ENCODE results near the gene ENOSF1. TPM values are rescaled to one million over a fixed set of nuclear protein-coding genes. Genes with fewer than 3 reads are reported as not detected.

Gene ENOSF1
- total and polyA plus RNA-seq, 8 donors = 24.0 to 114 (median 70.5) TPM

GRCh38 chr18:659597-659996 is 52.8 kb downstream of the ENOSF1 start:
- TF ChIP-seq EP300 (IDR thresholded peaks at IDR 0.05) = no peak
- TF ChIP-seq POLR2AphosphoS5 (IDR thresholded peaks at IDR 0.05) = no peak
- TF ChIP-seq CTCF (IDR thresholded peaks at IDR 0.05) = no peak
- TF ChIP-seq POLR2A (IDR thresholded peaks at IDR 0.05) = no peak
- Histone ChIP-seq H3K4me1 (peaks cover 15 to 24% (median 19%) of the 10 kb centered on the region in 4 donors), H3K4me3 (no peak overlapping the region), H3K9me3 (no peaks in the 10 kb centered on the region), H3K27me3 (peaks cover 0 to 39% (median 0%) of the 10 kb centered on the region in 3 donors), H3K27ac (no peak overlapping the region), H3K36me3 (no peaks in the 10 kb centered on the region)
- no peak for DNase-seq
- intact Hi-C loops (cut with DNase I; ENCODE audit: low total_unique reads) = no loop called here
- 86 to 94% (median 90%) methylated on average over 5 to 6 of the region's 6 CpGs for WGBS, 5 donors

DNA sequence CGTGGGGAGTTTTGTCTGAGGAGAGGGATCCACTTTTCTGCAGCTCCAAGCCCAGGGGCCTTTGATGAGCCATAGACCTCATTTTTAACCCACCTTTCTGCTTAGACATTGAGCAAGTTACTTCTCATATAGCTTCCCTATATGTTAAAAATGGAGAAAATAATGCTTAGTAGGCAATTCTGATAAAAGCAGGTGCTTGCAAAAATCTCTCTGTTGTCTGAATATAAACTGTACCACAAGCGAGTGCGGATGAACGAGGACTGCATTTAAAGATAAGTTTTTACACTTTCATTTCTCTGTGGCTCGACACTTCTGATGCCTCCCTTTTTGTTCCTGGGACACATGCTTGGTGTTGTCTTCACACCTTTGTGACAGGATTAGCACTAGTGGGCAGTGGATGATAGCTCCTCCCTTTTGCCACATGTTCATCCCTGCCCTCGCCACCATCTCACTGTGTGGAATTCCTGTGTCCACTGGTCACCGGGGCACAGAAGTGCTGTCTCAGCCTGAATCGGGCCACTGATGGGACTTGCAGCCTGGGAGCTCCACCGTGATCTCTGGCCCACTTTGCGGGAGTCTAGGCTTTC is 53.4 kb downstream of the ENOSF1 start:
- 80 to 85% (median 85%) methylated on average over 8 to 10 of the region's 10 CpGs for WGBS, 5 donors

DNA sequence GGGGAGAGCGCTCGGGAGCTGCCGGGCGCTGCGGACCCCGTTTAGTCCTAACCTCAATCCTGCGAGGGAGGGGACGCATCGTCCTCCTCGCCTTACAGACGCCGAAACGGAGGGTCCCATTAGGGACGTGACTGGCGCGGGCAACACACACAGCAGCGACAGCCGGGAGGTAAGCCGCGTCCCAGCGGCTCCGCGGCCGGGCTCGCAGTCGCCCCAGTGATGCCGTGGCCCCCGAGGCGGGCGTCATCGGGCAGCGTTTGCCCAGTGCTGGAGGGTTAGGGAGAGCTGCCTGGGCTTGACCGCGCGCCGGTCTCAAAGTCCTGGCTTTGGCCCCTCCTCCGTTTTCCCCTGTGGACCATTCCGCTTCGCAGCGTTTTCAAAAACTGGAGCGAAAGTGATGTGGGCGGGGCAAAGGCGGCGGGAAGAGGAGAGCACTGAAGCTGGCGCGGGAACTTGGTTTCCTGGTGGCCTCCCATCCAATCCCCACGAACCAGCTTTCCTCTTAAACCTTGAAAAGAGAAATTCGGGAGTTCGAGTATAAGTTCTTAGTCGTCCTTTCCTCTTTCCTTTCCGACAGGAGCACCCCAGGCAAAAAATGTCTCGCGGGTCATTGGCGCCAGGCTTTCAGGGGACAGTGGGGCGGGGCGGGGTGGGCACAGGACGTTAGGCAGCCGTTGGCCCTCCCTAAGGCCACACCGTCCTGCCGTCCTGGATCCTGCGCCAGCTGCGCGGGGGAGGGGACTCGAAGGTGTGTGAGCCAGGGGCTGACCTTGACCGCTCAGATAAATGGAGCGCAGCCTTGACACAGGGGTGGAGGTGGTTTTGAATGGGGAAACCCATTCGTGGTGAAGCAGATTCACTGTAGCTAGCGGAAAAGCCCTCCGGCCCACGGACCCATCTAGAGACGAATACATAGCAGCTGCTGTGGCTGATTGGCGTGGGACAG is 54.2 kb downstream of the ENOSF1 start:
- H3K27me3 ChIP-seq = peaks cover 0 to 43% (median 0%) of the 10 kb centered on the region in 3 donors
- H3K4me3 ChIP-seq = peak overlapping the region; percentile 61 to 98 (median 75)
- TF ChIP-seq POLR2AphosphoS5 (IDR thresholded peaks at IDR 0.05) = peak in 1 of 3 donors; percentile 11
- TF ChIP-seq CTCF (IDR thresholded peaks at IDR 0.05) = no peak
- intact Hi-C loops (cut with DNase I; ENCODE audit: low total_unique reads) = no loop called here
- DNase-seq = peak; percentile 84 to 96
- H3K4me1 ChIP-seq = peaks cover 15 to 24% (median 19%) of the 10 kb centered on the region in 4 donors
- no peaks in the 10 kb centered on the region for H3K36me3 ChIP-seq
- WGBS, 5 donors = 2 to 3% (median 3%) methylated on average over 62 to 72 of the region's 72 CpGs
- H3K27ac ChIP-seq = peak overlapping the region in 4 of 5 donors; percentile 21 to 76 (median 71)
- H3K9me3 ChIP-seq = no peaks in the 10 kb centered on the region

More for the DNA sequence above, 53.4 kb downstream of the ENOSF1 start:
- Histone ChIP-seq H3K4me1 (peaks cover 15 to 24% (median 19%) of the 10 kb centered on the region in 4 donors), H3K36me3 (no peaks in the 10 kb centered on the region), H3K9me3 (no peaks in the 10 kb centered on the region), H3K27ac (no peak overlapping the region), H3K27me3 (peaks cover 0 to 43% (median 0%) of the 10 kb centered on the region in 3 donors), H3K4me3 (peak overlapping the region in 3 of 4 donors; percentile 61 to 98 (median 80))
- no peak for TF ChIP-seq EP300 (IDR thresholded peaks at IDR 0.05)
- no peak for TF ChIP-seq POLR2AphosphoS5 (IDR thresholded peaks at IDR 0.05)
- TF ChIP-seq CTCF (IDR thresholded peaks at IDR 0.05) = no peak
- DNase-seq = no peak
- intact Hi-C loops (cut with DNase I; ENCODE audit: low total_unique reads) = no loop called here

DNA sequence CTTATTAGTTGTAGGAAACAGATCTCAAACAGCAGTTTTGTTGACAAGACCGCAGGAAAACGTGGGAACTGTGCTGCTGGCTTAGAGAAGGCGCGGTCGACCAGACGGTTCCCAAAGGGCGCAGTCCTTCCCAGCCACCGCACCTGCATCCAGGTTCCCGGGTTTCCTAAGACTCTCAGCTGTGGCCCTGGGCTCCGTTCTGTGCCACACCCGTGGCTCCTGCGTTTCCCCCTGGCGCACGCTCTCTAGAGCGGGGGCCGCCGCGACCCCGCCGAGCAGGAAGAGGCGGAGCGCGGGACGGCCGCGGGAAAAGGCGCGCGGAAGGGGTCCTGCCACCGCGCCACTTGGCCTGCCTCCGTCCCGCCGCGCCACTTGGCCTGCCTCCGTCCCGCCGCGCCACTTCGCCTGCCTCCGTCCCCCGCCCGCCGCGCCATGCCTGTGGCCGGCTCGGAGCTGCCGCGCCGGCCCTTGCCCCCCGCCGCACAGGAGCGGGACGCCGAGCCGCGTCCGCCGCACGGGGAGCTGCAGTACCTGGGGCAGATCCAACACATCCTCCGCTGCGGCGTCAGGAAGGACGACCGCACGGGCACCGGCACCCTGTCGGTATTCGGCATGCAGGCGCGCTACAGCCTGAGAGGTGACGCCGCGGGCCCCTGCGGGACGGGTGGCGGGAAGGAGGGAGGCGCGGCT is 55.0 kb downstream of the ENOSF1 start, which contains the start of gene TYMS:
Gene TYMS (plus strand): TSS at position 343 of the 690 bp plus-strand sequence. CDS start 90 bp downstream, at position 433.
- Histone ChIP-seq H3K27me3 (peaks cover 0 to 44% (median 0%) of the 10 kb centered on the region in 3 donors), H3K9me3 (no peaks in the 10 kb centered on the region), H3K27ac (peak within 1 kb of the TSS in 4 of 5 donors; percentile 21 to 76 (median 71)), H3K4me3 (peak within 1 kb of the TSS; percentile 61 to 98 (median 75)), H3K36me3 (no peaks in the 10 kb centered on the region), H3K4me1 (peaks cover 15 to 24% (median 19%) of the 10 kb centered on the region in 4 donors)
- TF ChIP-seq EP300 (IDR thresholded peaks at IDR 0.05) = no peak
- TF ChIP-seq POLR2A (IDR thresholded peaks at IDR 0.05) = no peak
- no peak for TF ChIP-seq POLR2AphosphoS5 (IDR thresholded peaks at IDR 0.05)
- TF ChIP-seq CTCF (IDR thresholded peaks at IDR 0.05) = no peak
- DNase-seq = peak; percentile 49 to 87
- intact Hi-C loops (cut with DNase I; ENCODE audit: low total_unique reads) = no loop called here
- WGBS, 5 donors = 0 to 1% (median 0%) methylated on average over 2 to 79 of the region's 79 CpGs

Data from stomach (tissue), 9 donors.